ENCODE measurements around the gene NFKBIE.

Gene NFKBIE

DNA sequence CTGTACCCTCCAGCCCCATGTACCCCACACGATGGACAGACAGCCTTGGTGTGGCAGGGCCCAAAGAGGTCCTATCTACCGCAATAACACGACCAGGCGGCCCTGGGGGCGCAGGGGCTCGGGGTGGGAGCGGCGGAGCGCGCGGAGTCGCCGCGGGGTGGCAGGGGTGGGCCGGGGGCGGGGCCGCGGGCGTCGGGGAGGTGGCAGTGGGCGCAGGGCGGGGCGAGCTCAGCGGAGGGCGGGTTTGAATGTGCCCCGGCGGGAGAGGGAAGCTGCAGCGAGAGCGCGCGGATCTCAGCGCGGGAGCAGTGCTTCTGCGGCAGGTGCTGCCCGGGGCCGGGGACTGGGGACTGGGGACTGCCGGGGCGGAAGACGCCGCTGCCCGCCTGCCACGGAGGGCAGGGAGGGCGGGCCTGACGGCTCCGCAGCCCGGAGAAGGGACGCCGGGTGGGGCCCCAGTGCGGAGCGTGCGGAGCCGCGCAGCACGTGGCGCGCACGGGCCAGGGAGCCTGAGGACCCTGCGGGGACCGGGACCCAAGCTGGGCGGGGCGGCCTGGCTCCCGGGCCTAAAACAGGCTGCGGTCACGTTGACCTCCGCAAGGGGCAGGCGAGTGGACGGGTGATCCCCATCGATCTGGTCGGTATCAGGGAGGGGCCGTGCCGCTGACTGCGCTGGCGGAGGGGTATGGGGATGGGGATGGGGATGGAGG, 41.9 kb downstream of the NFKBIE start, which contains the start of gene SLC29A1:
TSS of gene SLC29A1 (plus strand) at position 277 of the 710 bp plus-strand sequence. CDS start 3,719 bp downstream, outside the sequence.
- Histone ChIP-seq H2BK120ac (ENCODE audit: low read depth, low read length) (no peak within 1 kb of the TSS), H3K18ac (ENCODE audit: low read length) (peak within 1 kb of the TSS; percentile 29), H3K4me3 (ENCODE audit: low read length) (peak within 1 kb of the TSS; percentile 32), H3K56ac (ENCODE audit: low read length) (peak within 1 kb of the TSS; percentile 82), H3K79me1 (ENCODE audit: low read length) (peaks cover 3% of the 10 kb centered on the region), H3K4me2 (ENCODE audit: low read length) (peak within 1 kb of the TSS; percentile 81), H3K79me2 (ENCODE audit: control insufficient read depth, insufficient read depth, low read length) (peaks cover 10% of the 10 kb centered on the region), H3K9ac (ENCODE audit: low read length) (peak within 1 kb of the TSS; percentile 65), H3K27me3 (ENCODE audit: insufficient read depth, low read length, poor library complexity) (no peaks in the 10 kb centered on the region), H3K4me1 (ENCODE audit: control insufficient read depth, low read depth, low read length) (peaks cover 15% of the 10 kb centered on the region), H3K23ac (ENCODE audit: low read length) (peak within 1 kb of the TSS; percentile 59), H2BK5ac (ENCODE audit: low read length) (no peak within 1 kb of the TSS), H2BK15ac (replicated peaks; ENCODE audit: low read depth) (no peak within 1 kb of the TSS), H2AK5ac (ENCODE audit: low read length) (no peak within 1 kb of the TSS), H3K36me3 (ENCODE audit: control insufficient read depth, insufficient read depth, low read length) (no peaks in the 10 kb centered on the region), H4K5ac (ENCODE audit: low read length) (no peak within 1 kb of the TSS), H4K8ac (ENCODE audit: low read depth, low read length) (no peak within 1 kb of the TSS), H3K4ac (ENCODE audit: low read depth, low read length) (no peak within 1 kb of the TSS), H3K27ac (ENCODE audit: low read depth, low read length) (peak within 1 kb of the TSS; percentile 26)
- DNase-seq: peak; percentile 86
- WGBS (ENCODE audit: extremely low coverage, insufficient coverage, low lambda C conversion rate): no CpG with 5 or more reads among the region's 73 CpGs

DNA sequence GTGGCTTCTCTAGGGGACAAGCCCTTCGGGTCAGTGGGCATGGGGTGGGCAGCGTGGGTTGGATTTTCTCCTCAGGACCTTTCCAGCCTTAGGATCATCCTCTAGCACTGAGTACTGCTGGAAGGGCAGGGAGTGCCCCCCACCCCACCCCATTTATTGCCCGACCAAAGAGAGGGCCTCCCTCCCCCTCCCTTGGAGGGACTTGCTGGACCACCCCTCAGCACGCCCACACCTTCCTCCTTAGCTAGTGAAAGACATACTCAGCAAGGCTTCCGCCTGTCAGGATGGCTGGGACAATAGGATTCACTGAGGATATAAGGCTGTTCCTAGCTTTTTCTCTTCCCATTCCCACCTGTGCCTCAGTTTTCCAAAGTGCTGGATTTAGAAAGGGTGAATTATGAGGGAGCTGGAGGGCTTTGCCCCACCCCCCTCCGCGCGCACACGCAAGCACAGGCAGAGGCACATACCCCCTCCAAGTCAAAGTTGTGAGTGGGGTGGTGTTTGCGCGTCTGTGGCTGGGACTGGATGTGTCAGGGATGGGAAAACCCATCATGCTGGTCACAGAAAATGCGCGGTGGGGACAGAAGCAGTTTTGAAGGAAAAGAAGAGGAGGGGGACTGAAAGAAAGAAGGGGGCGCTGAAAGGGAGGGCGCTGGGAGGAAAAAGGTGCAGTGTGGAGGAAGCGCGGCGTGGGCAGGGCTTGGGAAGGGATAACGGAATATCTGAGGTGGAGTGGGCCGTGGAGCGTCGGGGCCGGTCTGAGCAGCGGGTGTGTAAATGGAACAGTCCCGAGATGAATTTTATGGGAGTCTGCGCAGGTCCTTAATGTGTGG, 42.6 kb downstream of the NFKBIE start:
- H2BK15ac ChIP-seq (replicated peaks; ENCODE audit: low read depth): no peak overlapping the region
- no peak overlapping the region for H3K4ac ChIP-seq (ENCODE audit: low read depth, low read length)
- H3K27ac ChIP-seq (ENCODE audit: low read depth, low read length): no peak overlapping the region
- H4K8ac ChIP-seq (ENCODE audit: low read depth, low read length): no peak overlapping the region
- H3K9ac ChIP-seq (ENCODE audit: low read length): peak overlapping the region; percentile 65
- peak overlapping the region; percentile 59 for H3K23ac ChIP-seq (ENCODE audit: low read length)
- peak overlapping the region; percentile 29 for H3K18ac ChIP-seq (ENCODE audit: low read length)
- H2AK5ac ChIP-seq (ENCODE audit: low read length): no peak overlapping the region
- no peak overlapping the region for H2BK5ac ChIP-seq (ENCODE audit: low read length)
- H3K4me2 ChIP-seq (ENCODE audit: low read length): peak overlapping the region; percentile 81
- H3K79me2 ChIP-seq (ENCODE audit: control insufficient read depth, insufficient read depth, low read length): peaks cover 10% of the 10 kb centered on the region
- no CpG with 5 or more reads among the region's 26 CpGs for WGBS (ENCODE audit: extremely low coverage, insufficient coverage, low lambda C conversion rate)
- H4K5ac ChIP-seq (ENCODE audit: low read length): no peak overlapping the region
- H3K79me1 ChIP-seq (ENCODE audit: low read length): peaks cover 3% of the 10 kb centered on the region
- no peaks in the 10 kb centered on the region for H3K27me3 ChIP-seq (ENCODE audit: insufficient read depth, low read length, poor library complexity)
- H3K4me3 ChIP-seq (ENCODE audit: low read length): peak overlapping the region; percentile 32
- peak overlapping the region; percentile 82 for H3K56ac ChIP-seq (ENCODE audit: low read length)
- no peak for DNase-seq
- H3K36me3 ChIP-seq (ENCODE audit: control insufficient read depth, insufficient read depth, low read length): no peaks in the 10 kb centered on the region
- H2BK120ac ChIP-seq (ENCODE audit: low read depth, low read length): no peak overlapping the region
- H3K4me1 ChIP-seq (ENCODE audit: control insufficient read depth, low read depth, low read length): peaks cover 18% of the 10 kb centered on the region

- Histone ChIP-seq H3K27me3 (ENCODE audit: insufficient read depth, low read length, poor library complexity) (no peaks in the 10 kb centered on the region), H3K56ac (ENCODE audit: low read length) (peak overlapping the region; percentile 69), H2BK120ac (ENCODE audit: low read depth, low read length) (no peak overlapping the region), H3K4me3 (ENCODE audit: low read length) (no peak overlapping the region), H4K8ac (ENCODE audit: low read depth, low read length) (no peak overlapping the region), H3K36me3 (ENCODE audit: control insufficient read depth, insufficient read depth, low read length) (no peaks in the 10 kb centered on the region), H2BK15ac (replicated peaks; ENCODE audit: low read depth) (no peak overlapping the region), H2AK5ac (ENCODE audit: low read length) (peak overlapping the region; percentile 86), H3K4me1 (ENCODE audit: control insufficient read depth, low read depth, low read length) (peaks cover 26% of the 10 kb centered on the region), H2BK5ac (ENCODE audit: low read length) (no peak overlapping the region), H4K5ac (ENCODE audit: low read length) (no peak overlapping the region), H3K18ac (ENCODE audit: low read length) (peak overlapping the region; percentile 8), H3K4ac (ENCODE audit: low read depth, low read length) (no peak overlapping the region), H3K27ac (ENCODE audit: low read depth, low read length) (no peak overlapping the region), H3K79me1 (ENCODE audit: low read length) (peaks cover 3% of the 10 kb centered on the region), H3K23ac (ENCODE audit: low read length) (no peak overlapping the region), H3K79me2 (ENCODE audit: control insufficient read depth, insufficient read depth, low read length) (peaks cover 10% of the 10 kb centered on the region), H3K9ac (ENCODE audit: low read length) (peak overlapping the region; percentile 34), H3K4me2 (ENCODE audit: low read length) (no peak overlapping the region)
- no peak for DNase-seq
- WGBS (ENCODE audit: extremely low coverage, insufficient coverage, low lambda C conversion rate): no CpG with 5 or more reads among the region's 2 CpGs
These were observed 43.4 kb downstream of the NFKBIE start for GRCh38 chr6:44221961-44222335.

DNA sequence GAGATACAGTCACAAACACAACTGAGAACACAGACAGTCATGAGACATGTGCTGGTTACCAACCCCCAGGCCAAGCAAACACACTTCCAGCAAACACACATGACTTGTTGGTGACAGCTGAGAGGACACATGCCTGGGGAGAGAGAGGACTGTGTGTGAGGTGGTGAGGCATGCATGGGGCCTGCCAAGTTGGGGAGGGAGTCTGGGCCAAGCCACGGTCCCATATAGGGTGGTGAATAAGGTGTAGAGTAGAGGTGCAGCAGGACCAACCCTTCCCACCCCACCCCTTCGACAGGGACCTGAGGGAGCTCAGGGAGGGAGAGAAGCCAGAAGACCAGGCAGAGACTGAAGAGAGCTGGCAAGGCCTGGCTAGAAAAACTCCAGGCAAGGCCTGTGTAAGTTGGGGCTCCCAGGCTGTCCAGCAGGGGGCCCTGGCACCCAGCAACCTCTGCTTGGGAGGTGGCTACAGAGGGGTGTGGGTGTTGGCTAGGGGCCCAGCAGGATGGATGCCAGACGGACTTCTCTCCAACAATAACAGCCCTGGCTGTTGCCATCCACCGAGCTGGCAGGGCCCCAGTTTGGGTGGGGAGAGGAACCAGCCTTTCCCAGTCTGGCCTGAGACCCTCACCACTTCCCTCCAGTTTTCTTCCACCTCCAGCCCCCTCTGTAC, 43.9 kb downstream of the NFKBIE start:
- H3K4me1 ChIP-seq (ENCODE audit: control insufficient read depth, low read depth, low read length): peaks cover 26% of the 10 kb centered on the region
- H3K4me2 ChIP-seq (ENCODE audit: low read length): no peak overlapping the region
- no CpG with 5 or more reads among the region's 4 CpGs for WGBS (ENCODE audit: extremely low coverage, insufficient coverage, low lambda C conversion rate)
- no peak overlapping the region for H2BK15ac ChIP-seq (replicated peaks; ENCODE audit: low read depth)
- H3K27ac ChIP-seq (ENCODE audit: low read depth, low read length): no peak overlapping the region
- no peak overlapping the region for H2BK120ac ChIP-seq (ENCODE audit: low read depth, low read length)
- H4K5ac ChIP-seq (ENCODE audit: low read length): no peak overlapping the region
- peak overlapping the region; percentile 8 for H3K18ac ChIP-seq (ENCODE audit: low read length)
- H3K36me3 ChIP-seq (ENCODE audit: control insufficient read depth, insufficient read depth, low read length): no peaks in the 10 kb centered on the region
- peak; percentile 79 for DNase-seq
- H3K9ac ChIP-seq (ENCODE audit: low read length): no peak overlapping the region
- H2BK5ac ChIP-seq (ENCODE audit: low read length): no peak overlapping the region
- H3K23ac ChIP-seq (ENCODE audit: low read length): no peak overlapping the region
- no peak overlapping the region for H3K4ac ChIP-seq (ENCODE audit: low read depth, low read length)
- no peak overlapping the region for H3K4me3 ChIP-seq (ENCODE audit: low read length)
- H3K79me1 ChIP-seq (ENCODE audit: low read length): peaks cover 3% of the 10 kb centered on the region
- peaks cover 10% of the 10 kb centered on the region for H3K79me2 ChIP-seq (ENCODE audit: control insufficient read depth, insufficient read depth, low read length)
- H3K27me3 ChIP-seq (ENCODE audit: insufficient read depth, low read length, poor library complexity): no peaks in the 10 kb centered on the region
- no peak overlapping the region for H2AK5ac ChIP-seq (ENCODE audit: low read length)
- H4K8ac ChIP-seq (ENCODE audit: low read depth, low read length): no peak overlapping the region
- peak overlapping the region; percentile 69 for H3K56ac ChIP-seq (ENCODE audit: low read length)

DNA sequence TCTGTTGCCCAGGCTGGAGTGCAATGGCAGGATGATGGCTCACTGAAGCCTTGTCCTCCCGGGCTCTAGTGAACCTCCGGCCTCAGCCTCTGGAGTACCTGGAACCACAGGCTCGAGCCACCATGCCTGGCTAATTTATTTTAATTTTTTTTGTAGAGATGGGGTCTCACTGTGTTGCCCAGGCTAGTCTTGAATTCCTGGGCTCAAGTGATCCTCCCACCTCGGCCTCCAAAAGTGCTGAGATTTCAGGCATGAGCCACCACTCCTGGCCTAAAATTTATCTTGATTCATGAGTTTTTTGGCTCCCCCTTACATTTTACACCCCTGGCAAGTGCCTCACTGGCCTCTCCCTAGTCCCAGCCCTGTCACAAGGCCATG, 44.4 kb downstream of the NFKBIE start:
- Histone ChIP-seq H3K9ac (ENCODE audit: low read length) (no peak overlapping the region), H3K27me3 (ENCODE audit: insufficient read depth, low read length, poor library complexity) (no peaks in the 10 kb centered on the region), H3K79me1 (ENCODE audit: low read length) (peaks cover under 1% of the 10 kb centered on the region), H3K23ac (ENCODE audit: low read length) (no peak overlapping the region), H2AK5ac (ENCODE audit: low read length) (no peak overlapping the region), H4K8ac (ENCODE audit: low read depth, low read length) (no peak overlapping the region), H2BK15ac (replicated peaks; ENCODE audit: low read depth) (no peak overlapping the region), H3K4me2 (ENCODE audit: low read length) (no peak overlapping the region), H4K5ac (ENCODE audit: low read length) (no peak overlapping the region), H3K27ac (ENCODE audit: low read depth, low read length) (no peak overlapping the region), H3K36me3 (ENCODE audit: control insufficient read depth, insufficient read depth, low read length) (no peaks in the 10 kb centered on the region), H2BK5ac (ENCODE audit: low read length) (no peak overlapping the region), H3K18ac (ENCODE audit: low read length) (no peak overlapping the region), H3K4ac (ENCODE audit: low read depth, low read length) (no peak overlapping the region), H2BK120ac (ENCODE audit: low read depth, low read length) (no peak overlapping the region), H3K4me3 (ENCODE audit: low read length) (no peak overlapping the region), H3K56ac (ENCODE audit: low read length) (peak overlapping the region; percentile 67), H3K79me2 (ENCODE audit: control insufficient read depth, insufficient read depth, low read length) (peaks cover 6% of the 10 kb centered on the region), H3K4me1 (ENCODE audit: control insufficient read depth, low read depth, low read length) (peaks cover 24% of the 10 kb centered on the region)
- WGBS (ENCODE audit: extremely low coverage, insufficient coverage, low lambda C conversion rate): no CpG with 5 or more reads among the region's 4 CpGs
- no peak for DNase-seq

All from mesendoderm (in vitro differentiated cells).